GM18499 (cell line): ENCODE measurements around the gene USF1.
"Not testable (repeated sequence)": the region's sequence is repeated elsewhere in the genome, so short reads cannot be mapped to it uniquely, and the experiment has no call there.

Source experiments
- ATAC-seq: cut with Tn5 transposase; IDR thresholded peaks from one replicate; pipeline ENCODE4 v1.9.1; 2021; ENCODE audit warnings: moderate number of reproducible peaks; ENCODE audit not compliant: insufficient read depth, unreplicated experiment

USF1 gene

GRCh38 chr1:161021165-161021969 lies 24.4 kb downstream of the USF1 start:
- peak; percentile 48 for ATAC-seq

GRCh38 chr1:161020509-161021164 lies 25.1 kb downstream of the USF1 start, which contains the start of gene F11R:
F11R (minus strand) TSS chr1:161021152; CDS start chr1:161021073, 79 bp downstream.
- peak; percentile 7 for ATAC-seq

GRCh38 chr1:161019751-161020495 lies 25.9 kb downstream of the USF1 start:
- ATAC-seq: no peak

- not testable (repeated sequence) for ATAC-seq
Measured at GRCh38 chr1:161019111-161019660, 26.6 kb downstream of the USF1 start.

- no peak for ATAC-seq
Measured at GRCh38 chr1:161018631-161018930, 27.2 kb downstream of the USF1 start.

GRCh38 chr1:161017756-161018630 lies 27.8 kb downstream of the USF1 start:
- ATAC-seq: no peak

GRCh38 chr1:161017181-161017580 lies 28.6 kb downstream of the USF1 start:
- ATAC-seq: not testable (repeated sequence)

- ATAC-seq: not testable (repeated sequence)
Measured at GRCh38 chr1:161016683-161017082, 29.1 kb downstream of the USF1 start.

GRCh38 chr1:161013488-161014230 lies 32.1 kb downstream of the USF1 start:
- peak; percentile 57 for ATAC-seq

GRCh38 chr1:161013131-161013487 lies 32.7 kb downstream of the USF1 start:
- no peak for ATAC-seq

- no peak for ATAC-seq
Measured at GRCh38 chr1:161012420-161012819, 33.4 kb downstream of the USF1 start.

- no peak for ATAC-seq
Measured at GRCh38 chr1:161009602-161010211, 36.1 kb downstream of the USF1 start.

- no peak for ATAC-seq
Measured at GRCh38 chr1:161008869-161009510, 36.8 kb downstream of the USF1 start.

- ATAC-seq: no peak
Measured at GRCh38 chr1:161007369-161007768, 38.4 kb downstream of the USF1 start.

GRCh38 chr1:161006563-161006962 lies 39.2 kb downstream of the USF1 start:
- no peak for ATAC-seq

GRCh38 chr1:161001525-161001924 lies 44.3 kb downstream of the USF1 start:
- ATAC-seq: no peak

- no peak for ATAC-seq
Measured at GRCh38 chr1:161000736-161001480, 44.9 kb downstream of the USF1 start.

- no peak for ATAC-seq
Measured at GRCh38 chr1:160999376-160999775, 46.4 kb downstream of the USF1 start.
